Measurements from ENCODE around the gene BRMS1L. TPM values are rescaled to one million over a fixed set of nuclear protein-coding genes. Genes with fewer than 3 reads are reported as not detected.

BRMS1L gene
- total and polyA plus RNA-seq, 2 of the 13 experiments (the other 11 are each of a cell fraction or from before 2014, with no cell fraction given): 21.1 to 23.8 TPM

DNA sequence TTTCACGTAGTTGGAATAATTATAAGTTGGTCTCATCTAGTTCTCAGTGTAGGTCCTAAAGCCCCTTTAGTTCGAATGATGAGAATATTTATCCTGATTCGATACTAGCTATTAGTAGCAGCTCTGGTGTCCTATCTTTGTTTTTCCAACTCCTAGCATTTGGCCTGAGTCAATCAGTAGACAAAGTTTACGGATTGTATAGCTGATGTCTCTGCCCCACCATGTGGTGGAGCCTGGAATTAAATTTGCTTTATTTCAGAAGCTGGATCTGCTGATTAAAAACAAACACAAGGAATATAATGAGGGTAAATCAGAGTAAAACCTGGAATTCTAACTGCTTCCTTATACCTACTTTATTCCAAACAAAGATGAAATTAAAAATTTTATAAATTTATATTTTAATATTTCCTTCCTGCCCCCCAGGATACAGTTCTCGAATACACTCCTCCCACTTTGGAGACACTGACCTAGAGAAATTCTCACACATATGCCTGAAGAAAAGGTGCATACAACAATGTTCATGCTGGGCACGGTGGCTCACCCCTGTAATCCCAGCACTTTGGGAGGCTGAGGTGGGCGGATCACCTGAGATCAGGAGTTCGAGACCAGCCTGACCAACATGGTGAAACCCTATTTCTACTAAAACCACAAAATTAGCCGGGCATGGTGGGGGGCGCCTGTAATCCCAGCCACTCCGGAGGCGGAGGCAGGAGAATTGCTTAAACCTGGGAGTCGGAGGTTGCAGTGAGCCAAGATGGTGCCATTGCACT, 7.6 kb upstream of the BRMS1L start (continued):
- no peak for TF ChIP-seq SMAD9 (CRISPR knock-in tag; IDR thresholded peaks at IDR 0.05)
- no peak for TF ChIP-seq TBX2 (CRISPR knock-in tag; IDR thresholded peaks at IDR 0.05; ENCODE audit: borderline replicate concordance)
- TF ChIP-seq MXI1 (IDR thresholded peaks at IDR 0.05; ENCODE audit: borderline replicate concordance, low read depth, low read length): no peak
- TF ChIP-seq SNAPC4 (CRISPR knock-in tag; IDR thresholded peaks at IDR 0.05): no peak
- no peak for TF ChIP-seq SMAD1 (CRISPR knock-in tag; IDR thresholded peaks at IDR 0.05; ENCODE audit: borderline replicate concordance, low read depth)
- no peak for TF ChIP-seq PAX8 (CRISPR knock-in tag; IDR thresholded peaks at IDR 0.05; ENCODE audit: borderline replicate concordance)
- TF ChIP-seq ZMYM4 (CRISPR knock-in tag; IDR thresholded peaks at IDR 0.05): peak; percentile 56; the same call in 1 of the 2 replicates
- TF ChIP-seq, protein P1, sequence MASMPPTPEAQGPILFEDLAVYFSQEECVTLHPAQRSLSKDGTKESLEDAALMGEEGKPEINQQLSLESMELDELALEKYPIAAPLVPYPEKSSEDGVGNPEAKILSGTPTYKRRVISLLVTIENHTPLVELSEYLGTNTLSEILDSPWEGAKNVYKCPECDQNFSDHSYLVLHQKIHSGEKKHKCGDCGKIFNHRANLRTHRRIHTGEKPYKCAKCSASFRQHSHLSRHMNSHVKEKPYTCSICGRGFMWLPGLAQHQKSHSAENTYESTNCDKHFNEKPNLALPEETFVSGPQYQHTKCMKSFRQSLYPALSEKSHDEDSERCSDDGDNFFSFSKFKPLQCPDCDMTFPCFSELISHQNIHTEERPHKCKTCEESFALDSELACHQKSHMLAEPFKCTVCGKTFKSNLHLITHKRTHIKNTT (CRISPR knock-in tag; IDR thresholded peaks at IDR 0.05): no peak
- no peak for TF ChIP-seq ZNF549 (CRISPR knock-in tag; IDR thresholded peaks at IDR 0.05)
- TF ChIP-seq NR2F2 (IDR thresholded peaks at IDR 0.05; ENCODE audit: borderline replicate concordance, low read depth): no peak
- TF ChIP-seq MIER3 (CRISPR knock-in tag; IDR thresholded peaks at IDR 0.05; ENCODE audit: borderline replicate concordance): peak; percentile 40; the same call in 1 of the 2 replicates
- no peak for TF ChIP-seq ZNF34 (CRISPR knock-in tag; IDR thresholded peaks at IDR 0.05; ENCODE audit: borderline replicate concordance)
- no peak for TF ChIP-seq JUN (CRISPR knock-in tag; IDR thresholded peaks at IDR 0.05)
- TF ChIP-seq ZSCAN31 (CRISPR knock-in tag; IDR thresholded peaks at IDR 0.05; ENCODE audit: low read depth): no peak
- no peak for TF ChIP-seq ZNF782 (CRISPR knock-in tag; IDR thresholded peaks at IDR 0.05; ENCODE audit: borderline replicate concordance)
- TF ChIP-seq ATF5 (CRISPR knock-in tag; IDR thresholded peaks at IDR 0.05; ENCODE audit: low read depth): no peak
- TF ChIP-seq SALL2 (CRISPR knock-in tag; IDR thresholded peaks at IDR 0.05): no peak
- TF ChIP-seq RORA (CRISPR knock-in tag; IDR thresholded peaks at IDR 0.05): no peak
- TF ChIP-seq, protein P2, sequence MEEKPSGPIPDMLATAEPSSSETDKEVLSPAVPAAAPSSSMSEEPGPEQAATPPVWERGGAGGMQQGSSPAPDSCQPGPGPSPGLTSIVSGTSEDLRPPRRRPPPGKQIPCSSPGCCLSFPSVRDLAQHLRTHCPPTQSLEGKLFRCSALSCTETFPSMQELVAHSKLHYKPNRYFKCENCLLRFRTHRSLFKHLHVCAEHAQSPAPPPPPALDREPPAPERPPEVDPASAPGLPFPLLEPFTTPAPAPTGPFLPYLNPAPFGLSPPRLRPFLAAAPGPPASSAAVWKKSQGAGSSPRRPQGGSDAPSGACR (CRISPR knock-in tag; IDR thresholded peaks at IDR 0.05): peak; percentile 25; the same call in 1 of the 2 replicates
- TF ChIP-seq CSRNP2 (CRISPR knock-in tag; conservative IDR thresholded peaks at IDR 0.05; ENCODE audit: low read depth): no peak
- TF ChIP-seq POLR2AphosphoS5 (IDR thresholded peaks at IDR 0.05; ENCODE audit: low read depth, low read length): no peak

Measured in HepG2 (cell line).